NCI-H128 (cell line): ENCODE measurements around the gene ADAM11.
"Not testable (repeated sequence)": the region's sequence is repeated elsewhere in the genome, so short reads cannot be mapped to it uniquely, and the experiment has no call there.

Experiments
- DNase-seq: peaks from one replicate; lab custom pipeline; 2025; ENCODE audit not compliant: unreplicated experiment; lab: John Stamatoyannopoulos, UW

ADAM11 gene, protein sequence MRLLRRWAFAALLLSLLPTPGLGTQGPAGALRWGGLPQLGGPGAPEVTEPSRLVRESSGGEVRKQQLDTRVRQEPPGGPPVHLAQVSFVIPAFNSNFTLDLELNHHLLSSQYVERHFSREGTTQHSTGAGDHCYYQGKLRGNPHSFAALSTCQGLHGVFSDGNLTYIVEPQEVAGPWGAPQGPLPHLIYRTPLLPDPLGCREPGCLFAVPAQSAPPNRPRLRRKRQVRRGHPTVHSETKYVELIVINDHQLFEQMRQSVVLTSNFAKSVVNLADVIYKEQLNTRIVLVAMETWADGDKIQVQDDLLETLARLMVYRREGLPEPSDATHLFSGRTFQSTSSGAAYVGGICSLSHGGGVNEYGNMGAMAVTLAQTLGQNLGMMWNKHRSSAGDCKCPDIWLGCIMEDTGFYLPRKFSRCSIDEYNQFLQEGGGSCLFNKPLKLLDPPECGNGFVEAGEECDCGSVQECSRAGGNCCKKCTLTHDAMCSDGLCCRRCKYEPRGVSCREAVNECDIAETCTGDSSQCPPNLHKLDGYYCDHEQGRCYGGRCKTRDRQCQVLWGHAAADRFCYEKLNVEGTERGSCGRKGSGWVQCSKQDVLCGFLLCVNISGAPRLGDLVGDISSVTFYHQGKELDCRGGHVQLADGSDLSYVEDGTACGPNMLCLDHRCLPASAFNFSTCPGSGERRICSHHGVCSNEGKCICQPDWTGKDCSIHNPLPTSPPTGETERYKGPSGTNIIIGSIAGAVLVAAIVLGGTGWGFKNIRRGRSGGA

DNA sequence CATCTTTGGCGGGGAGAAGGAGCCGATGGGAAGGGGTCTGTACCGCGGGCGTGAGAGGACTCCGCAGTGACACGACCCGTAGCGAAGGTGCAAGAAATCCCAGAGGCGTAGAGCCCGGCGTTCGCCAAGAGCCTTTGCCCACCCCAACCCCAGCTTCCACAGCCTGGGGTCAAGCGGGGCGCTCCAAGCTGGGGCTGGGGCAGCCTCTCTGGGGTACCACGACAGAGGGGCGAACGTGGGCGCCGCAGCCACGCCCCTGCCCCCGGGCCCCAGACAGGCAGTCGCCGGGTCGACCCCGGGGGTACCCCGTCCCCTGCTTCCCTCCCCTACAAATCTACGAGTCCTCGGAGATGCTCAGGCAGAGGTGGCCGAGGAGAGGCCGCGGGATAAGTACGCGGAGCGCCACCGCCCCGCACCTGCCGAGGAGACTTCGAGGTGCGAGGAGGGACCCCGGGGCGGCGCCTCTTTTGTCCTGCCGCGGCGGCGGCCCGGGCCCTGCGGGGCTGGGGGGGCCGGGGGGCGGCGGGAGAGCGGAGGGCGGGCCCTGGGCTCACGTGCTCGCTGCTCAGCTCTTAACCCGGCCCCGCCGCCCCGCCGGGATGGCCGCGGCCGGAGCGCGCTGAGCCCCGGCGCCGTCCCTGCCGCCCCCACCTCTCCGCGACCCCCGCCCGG is at the start of gene ADAM11:
Gene ADAM11 (plus strand): TSS at position 575 of the 672 bp plus-strand sequence. CDS start 212 bp downstream, outside the sequence.
- DNase-seq = no peak

DNA sequence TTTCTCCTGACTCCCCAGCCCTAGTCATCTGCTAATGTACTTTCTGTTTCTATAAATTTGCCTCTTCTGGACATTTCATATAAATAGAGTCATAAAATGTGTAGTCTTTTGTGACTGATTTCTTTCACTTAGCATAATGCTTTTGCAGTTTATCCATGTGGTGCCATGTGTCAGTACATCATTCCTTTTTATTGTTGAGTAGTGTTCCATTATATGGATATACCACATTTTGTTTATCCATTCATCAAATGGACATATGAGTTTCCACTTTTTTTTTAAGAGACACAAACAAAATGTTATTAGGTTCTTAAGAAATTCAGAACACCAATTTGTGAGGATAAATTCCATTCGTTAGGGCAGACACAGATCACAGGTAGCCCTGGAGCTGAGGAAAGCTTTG is 39.3 kb upstream of the ADAM11 start:
- DNase-seq = no peak

DNA sequence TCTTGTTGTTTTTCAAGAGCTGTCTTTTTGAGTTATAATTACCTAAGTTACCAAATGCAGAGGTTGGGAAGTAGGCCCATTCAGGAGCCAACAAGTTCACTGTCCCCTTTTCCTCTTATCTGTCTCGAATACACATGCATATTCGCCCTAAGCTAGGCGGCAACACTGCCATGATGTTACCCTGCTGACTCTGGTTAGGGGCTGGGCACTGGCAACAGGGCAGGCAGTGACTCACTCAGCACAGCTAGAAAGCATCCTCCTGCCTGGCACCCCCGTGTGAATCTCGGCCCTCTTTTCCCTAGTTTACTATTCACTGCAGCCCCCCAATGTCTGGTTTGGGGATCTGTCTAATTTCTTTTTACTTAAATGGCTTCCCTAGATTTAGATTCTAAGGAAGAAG is 36.5 kb upstream of the ADAM11 start:
- DNase-seq = no peak

DNA sequence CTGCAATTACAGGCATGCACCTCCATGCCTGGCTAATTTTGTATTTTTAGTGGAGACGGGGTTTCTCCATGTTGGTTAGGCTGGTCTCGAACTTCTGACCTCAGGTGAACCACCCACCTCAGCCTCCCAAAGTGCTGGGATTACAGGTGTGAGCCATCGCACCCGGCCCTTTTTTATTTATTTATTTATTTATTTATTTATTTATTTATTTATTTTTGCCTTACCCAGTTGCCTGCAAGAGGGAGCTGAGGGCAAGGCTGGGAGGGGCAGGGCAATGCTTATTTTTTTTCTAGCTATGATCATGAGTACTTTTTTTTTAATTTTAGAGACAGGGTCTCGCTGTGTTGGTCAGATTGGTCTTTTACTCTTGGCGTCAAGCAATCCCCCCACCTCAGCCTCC is 32.7 kb upstream of the ADAM11 start:
- DNase-seq = not testable (repeated sequence)

DNA sequence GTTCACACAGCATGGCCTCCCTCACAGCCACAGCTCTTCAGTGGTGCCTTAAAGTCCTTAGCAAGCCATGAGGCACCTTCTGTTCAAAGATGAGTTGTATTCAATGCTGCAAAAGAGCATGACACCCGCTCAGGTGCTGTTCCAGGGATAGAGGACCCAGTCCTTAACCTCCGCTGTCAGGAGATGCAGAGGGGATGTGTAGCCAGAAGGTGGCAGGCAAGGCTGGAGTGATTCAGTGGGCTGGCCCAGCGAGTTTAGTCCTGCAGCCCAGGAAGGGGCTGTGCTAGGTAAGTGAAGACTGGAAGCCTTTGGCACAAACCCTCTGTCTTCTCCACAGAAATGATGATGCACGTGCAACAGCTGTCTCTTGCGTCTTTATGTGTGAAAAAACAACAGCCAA is 25.0 kb upstream of the ADAM11 start:
- no peak for DNase-seq

DNA sequence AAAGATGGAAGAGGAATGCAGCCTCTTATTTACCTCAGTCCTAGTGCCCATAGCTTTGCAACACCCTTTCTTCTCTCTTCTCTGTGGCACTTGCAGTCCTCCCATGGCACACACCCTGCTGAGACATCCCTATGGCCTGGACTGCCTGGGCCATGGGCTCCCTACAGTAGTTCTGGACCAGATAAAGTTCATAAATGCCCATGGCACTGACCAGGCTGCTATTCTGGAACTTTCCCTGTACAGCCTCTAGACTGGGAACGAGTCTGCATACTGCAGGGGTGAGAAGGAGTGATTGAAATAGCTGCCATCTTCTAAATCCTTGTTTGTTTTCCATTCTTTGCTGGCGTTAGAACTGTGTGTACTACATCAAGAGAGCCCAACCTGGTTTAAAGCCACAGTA is 24.5 kb upstream of the ADAM11 start:
- DNase-seq = no peak

DNA sequence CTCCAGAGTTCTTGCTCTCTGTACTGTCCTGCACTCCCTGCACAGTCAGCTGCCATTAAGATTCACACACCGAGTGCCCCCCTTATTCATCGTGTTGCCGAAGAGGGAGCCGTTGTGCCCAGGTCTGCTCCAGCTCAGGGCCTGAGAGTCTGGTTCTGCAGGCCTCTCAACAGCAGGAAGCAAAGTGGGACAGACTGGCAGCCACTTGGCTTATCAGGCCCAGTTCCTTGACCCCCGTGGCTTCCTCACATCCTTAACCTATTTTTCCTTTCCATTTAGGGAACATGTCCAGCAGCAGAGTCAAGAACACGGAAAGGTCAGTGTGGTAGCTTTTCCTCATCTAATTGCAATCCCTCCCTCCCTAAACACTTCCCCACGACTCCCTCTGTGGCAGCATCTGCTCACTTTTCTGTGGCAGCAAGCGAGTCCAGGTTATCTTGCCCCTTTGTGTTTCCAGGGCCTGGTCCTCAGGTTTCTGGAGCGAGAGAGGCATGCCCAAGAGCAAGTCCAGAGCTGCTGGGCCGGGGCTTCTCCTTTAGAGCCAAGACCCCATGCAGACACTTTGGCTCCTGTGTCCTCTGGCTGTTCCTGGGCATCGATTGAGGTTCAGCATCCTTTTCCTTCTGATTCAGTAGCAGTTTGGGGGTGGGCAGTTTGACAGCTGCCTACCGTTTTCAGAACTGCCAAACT is 22.1 kb upstream of the ADAM11 start:
- no peak for DNase-seq

DNA sequence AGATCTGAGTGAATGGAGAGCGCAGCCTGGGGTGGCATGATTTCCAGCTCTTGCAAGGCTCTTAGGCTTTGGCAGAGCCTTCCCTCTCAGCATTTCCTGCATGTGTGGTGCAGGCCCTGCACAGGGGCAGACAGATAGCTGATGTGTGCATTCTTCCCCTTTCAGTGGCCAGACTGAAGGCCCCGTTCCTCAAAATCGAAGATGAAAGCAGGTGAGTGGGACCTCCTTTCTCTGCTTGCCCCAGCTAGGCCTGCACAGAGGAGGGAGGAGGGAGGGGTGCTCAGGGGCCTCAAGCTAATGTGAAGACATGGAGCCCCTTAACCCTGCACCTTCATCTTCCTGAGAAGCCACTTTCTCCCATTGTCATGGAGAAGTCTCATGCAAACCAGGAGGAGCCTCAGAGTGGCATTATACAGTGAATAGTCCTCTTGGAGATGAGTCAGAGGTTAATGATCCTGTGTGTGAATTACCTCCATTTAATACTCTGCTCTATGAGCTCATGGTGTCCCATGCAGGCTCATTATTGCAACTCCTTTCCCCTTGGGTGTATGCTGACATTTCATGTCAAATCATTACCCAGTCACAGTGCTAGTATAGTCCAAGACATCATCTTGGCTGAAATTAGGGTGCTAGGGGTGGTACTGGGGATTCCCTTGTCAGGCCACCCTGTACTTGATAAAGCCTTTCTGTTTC is 20.4 kb upstream of the ADAM11 start:
- DNase-seq = no peak

DNA sequence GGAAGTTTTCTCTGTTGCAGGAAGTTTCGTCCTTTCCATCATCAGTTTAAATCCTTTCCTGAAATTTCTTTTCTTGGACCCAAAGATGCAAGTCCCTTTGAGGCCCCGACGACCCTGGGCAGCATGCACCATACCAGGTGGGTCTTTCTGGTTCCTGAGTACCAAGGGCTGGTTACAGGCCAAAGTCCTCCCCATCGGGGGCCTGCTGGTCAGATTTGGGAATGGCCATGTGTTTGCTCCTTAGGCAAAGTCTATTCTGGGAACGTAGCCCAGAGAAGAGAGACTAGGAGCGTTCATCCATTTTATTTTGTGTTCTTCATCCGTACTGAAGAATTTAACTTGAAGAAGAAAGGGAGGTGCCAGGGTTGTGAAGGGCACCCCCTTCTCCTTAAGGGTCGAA is 17.5 kb upstream of the ADAM11 start:
- DNase-seq = no peak

DNA sequence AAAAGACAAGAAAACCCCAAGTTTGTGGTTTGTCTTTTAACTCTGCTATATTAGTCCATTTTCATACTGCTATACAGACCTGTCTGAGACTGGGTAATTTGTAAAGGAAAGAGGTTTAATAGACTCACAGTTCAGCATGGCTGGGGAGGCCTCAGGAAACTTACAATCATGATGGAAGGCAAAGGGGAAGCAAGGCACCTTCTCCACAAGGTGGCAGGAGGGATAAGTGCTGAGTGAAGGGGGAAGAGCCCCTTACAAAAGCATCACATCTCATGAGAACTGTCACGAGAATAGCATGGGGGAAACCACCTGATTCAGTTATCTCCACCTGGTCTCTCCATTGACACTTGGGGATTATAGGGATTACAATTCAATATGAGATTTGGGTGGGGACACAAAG is 13.5 kb upstream of the ADAM11 start:
- no peak for DNase-seq

DNA sequence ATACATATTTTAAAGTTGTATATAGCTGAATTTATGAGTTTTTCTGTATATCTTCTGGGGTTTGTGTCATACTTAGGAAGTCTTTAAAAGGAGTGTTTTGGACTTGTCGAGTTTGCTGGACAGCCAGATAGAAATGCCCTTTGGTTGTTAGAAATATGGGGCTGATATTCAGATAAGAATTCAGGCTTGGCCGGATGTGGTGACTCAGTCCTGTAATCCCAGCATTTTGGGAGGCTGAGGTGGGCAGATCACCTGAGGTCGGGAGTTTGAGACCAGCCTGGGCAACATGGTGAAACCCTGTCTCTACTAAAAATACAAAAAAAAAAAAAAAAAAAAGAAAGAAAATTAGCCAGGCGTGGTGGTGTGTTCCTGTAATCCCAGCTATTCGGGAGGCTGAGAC is 13.1 kb upstream of the ADAM11 start:
- not testable (repeated sequence) for DNase-seq

DNA sequence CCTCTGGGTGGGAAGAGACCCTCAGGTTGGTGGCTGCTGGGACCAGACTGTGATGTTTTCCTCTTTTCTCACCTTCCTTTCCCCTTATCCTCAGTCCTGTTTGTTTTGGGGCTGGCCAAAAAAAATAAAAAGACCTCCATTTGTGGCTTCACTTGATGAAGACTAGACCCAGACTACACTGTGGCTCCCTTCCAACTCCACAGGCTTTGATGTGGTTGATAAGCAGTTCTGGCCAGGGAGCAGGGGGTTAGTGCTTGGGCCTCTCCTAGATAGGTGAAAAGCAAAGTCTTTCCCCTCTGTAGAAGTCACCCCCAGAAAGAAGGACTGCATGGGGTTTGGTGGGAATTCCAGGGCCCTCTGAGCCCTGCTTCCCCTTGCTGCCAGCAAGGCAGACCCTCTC is 11.2 kb upstream of the ADAM11 start:
- no peak for DNase-seq

DNA sequence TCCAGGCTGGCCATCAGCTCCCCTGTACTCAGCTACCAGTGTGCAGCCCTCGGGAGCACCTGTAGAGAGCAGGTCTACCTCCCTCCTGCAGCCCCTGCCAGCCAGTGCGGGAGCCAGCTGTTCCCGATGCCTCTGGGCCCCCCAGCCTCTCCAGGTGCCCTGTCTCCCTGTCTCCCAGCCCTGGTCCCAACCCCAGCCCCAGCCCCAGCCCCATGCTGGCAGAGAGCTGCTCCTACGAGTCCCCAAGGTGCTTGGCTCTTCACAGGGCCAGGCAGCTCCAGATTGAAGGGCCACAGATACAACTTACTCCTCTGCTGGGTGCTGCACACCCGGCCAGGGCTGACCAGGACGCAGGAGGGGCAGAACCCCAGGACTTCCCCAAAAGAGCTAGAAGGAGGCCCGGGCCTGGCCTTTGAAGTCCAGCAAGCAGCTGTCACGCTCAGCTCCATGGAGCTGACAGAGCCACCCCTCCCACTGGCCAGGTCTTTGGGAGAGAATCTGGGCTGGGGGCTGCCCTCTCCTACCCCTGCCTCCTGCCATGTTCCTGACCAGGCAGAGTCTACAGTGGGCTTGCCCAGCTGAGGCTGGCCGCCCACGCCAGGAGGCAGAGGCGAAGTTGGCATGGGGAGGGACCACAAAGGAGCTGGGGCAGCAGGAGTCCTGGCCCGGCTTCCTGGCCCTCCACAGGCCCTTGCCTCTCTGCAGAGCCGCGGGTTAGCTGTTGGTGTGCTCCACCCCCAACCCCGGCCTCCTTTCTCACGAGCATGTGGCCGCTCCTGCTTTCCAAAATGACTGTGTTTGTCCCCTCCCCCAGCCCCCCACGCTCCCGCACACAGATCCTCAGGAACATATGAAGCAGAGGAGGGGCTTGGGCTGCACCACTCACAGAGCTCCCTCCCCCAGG is 9.5 kb upstream of the ADAM11 start:
- no peak for DNase-seq

DNA sequence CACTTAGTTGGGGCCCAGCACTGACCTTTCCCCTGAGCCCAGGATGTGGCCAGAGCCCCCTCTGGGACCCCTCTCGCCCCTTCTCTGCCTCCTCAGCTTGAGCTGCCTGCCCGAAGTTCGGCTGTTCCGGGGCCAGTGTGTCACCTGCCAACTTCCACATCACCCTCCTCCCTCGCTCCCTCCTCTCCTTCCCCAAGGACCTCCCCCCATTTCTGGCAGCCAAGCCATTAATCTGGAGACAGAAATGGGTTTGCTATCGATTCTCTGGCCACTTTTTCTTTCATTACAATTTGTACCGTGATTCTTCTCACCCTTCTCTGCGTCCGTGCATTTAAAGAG is 8.8 kb upstream of the ADAM11 start:
- DNase-seq = no peak

DNA sequence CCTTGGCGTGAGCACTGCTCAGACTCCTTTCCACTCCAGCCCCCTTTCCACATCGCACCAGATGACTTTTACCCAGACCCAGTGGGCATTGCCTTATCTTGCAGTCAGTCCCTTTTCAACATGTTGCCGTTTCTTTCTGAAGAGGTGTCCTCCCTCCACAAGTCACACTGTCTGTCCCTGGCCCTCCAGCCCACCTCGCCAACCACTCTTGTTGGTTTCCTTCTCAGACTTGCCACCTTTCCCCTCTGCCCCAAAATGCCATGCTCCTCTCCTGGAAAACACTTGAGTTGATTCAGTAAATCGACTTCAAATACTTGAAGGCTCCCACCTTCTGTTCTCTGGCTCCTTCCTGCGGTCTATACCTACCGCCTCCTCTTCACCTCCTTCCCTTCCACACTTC is 7.5 kb upstream of the ADAM11 start:
- DNase-seq = no peak

DNA sequence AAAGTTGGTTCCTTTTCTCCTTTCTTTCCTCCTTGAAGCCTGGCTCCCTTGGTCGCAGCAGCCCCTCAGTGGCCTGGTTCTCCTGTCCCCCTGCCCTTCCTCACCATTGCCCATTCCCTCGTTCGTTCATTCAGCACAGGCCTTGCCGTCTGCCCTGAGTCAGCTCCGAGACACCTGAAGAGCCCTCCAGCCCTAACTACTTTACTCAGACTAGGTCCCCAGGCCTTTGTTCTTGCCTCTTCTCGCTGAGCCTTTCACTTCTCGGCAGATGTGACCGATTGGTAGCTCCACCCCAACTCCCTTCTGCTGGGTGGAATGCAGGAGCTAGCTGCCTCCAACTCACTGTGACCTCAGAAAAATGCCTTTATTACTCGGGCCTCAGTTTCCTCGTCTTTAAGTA is 7.0 kb upstream of the ADAM11 start:
- no peak for DNase-seq

DNA sequence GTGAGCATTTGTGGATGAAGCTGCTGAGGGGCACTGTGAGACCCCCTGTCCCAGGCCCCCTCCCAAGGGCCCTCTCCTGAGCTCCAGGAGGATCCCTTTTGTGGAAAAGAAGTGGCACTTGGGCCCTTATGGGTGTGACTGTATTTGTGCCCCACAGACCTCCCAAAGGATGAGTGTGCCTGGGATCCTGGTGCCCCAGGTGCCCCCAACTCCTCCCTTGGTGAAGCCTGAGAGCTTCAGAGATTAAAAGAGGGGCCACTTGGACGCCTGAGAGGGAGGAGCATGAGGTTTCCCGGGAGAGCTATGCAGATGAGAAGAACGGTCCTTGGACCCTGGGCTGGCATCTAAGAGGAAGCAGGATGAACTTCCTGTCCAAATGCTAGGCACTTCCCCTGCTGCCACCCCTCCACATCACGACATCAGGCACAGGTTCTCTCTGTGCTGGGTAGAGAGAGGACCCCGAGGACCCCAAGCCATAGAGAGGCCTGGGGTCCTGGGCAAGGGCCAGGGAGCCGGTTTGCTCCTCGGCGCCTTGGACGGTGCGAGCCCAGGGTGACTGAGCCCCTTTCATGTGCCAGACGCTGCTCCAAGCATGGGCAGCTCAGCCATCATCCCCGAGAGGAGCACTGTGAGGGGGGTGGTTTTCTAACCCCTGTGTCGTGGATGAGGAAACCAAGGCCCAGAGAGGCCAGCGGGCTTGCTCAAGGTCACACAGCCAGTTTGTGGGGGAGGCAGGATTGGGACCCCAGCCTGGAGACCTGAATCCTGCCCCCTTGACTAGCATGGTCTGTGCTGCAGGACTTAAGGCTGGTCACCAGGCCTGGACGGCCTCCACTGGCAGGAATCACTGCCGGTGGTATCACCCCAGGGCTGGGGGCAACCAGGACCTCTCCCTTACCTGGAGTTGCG is 5.6 kb upstream of the ADAM11 start:
- no peak for DNase-seq

DNA sequence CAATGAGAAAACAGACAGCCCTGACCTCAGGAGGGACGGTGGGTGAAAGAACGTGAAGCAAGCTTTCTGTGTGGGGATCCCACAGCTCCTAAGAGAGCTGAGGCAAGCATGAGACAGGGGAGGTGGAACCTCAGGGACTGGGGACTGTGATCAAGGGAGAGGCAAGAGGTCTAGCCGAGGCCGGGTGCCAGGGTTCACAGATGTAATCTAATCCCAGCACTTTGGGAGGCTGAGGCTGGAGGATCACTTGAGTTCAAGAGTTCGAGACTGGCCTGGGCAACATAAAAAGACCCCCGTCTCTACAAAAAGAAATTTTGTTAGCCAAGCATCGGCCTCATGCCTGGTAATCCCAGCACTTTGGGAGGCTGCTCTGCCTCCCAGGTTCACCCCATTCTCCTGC is 4.5 kb upstream of the ADAM11 start:
- no peak for DNase-seq

DNA sequence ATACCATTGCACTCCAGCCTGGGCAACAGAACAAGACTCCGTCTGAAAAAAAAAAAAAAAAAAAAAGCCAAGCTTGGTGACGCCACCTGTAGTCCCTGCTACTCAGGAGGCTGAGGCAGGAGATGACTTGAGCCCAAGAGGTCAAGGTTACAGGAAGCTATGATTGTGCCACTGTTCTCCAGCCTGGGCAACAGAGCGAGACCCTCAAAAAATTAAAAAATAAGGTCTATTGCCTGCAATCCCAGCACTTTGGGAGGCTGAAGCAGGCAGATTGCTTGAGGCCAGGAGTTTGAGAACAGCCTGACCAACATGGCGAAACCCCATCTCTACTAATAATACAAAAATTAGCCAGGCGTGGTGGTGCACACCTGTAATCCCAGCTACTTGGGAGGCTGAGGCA is 3.6 kb upstream of the ADAM11 start:
- not testable (repeated sequence) for DNase-seq
